ENCODE data around the gene HDAC7. TPM values are rescaled to one million over a fixed set of nuclear protein-coding genes. Genes with fewer than 3 reads are reported as not detected.

HDAC7 gene
- total RNA-seq, 5 donors from 2014 or later (not counting 1 experiment from before 2014, with no cell fraction given) = 142 to 192 (median 165) TPM

DNA sequence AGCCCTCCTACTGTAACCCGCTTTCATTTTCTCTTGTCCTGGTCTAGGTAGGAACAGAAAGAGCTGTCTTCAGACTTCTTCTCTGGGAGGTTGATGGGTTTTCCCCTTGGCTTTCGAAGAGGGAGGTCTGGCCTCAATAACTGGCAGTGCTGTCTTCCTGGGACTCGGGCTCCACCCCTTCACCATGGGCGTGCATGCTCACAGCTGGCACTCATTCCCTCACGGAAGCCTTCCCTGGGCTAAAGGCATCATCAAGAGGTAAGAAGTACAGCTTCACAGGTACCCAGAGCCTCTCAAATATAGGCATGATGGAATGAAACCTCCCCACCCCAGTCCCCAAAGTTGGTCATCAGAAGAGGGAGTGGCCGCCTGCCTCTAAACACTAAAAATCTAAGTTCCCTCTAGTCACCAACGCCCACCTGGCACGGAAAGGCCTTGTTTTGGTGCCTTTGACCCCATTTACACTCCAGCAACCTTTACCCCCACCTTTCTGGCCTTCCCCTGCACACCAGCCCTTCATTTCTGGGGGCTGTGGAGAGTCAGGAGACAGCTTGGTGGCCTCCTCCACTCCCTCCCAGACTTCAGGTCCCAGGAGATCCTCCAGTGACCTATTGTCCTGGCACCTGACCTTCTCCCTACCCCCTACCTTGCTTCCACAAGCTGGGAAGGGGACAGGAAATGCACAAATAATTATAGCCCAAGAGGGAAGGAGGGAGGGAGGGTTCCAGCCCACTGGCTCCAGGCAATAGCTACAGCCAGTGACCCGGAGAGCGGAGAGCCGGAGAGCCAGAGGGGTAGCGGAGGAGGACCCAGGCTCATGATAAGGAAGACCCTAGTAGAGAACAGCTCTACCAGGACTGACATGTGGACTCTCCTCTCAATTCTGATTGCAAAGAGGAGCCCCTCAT, 63.8 kb downstream of the HDAC7 start:
- H3K9me3 Mint-ChIP-seq = no peaks in the 10 kb centered on the region
- ATAC-seq (replicated peaks in 1 of 4) (no peak), DNase-seq (peak in 1 of 35 experiments; percentile 47)
- no peak overlapping the region for H3K4me3 ChIP-seq (ENCODE audit: control insufficient read depth in 1 of 2, extremely low read depth in 1 of 2, low read length in 1 of 2)
- H3K4me1 Mint-ChIP-seq = peaks cover 24 to 35% (median 24%) of the 10 kb centered on the region in 3 donors
- no peaks in the 10 kb centered on the region for H3K36me3 Mint-ChIP-seq
- H3K9me3 ChIP-seq = no peaks in the 10 kb centered on the region
- no peak overlapping the region for H3K27ac ChIP-seq (ENCODE audit: low read length)
- ChIA-PET CTCF (interaction anchor here (0.6 to 5.1 kb wide), 9 partner anchors 8 to 85 kb away, joined by 3 to 34 read pairs (median 3); no protein-coding TSS in a partner anchor), POLR2A (interaction anchor here in 1 of 2 donors (0.5 to 0.7 kb wide), 2 partner anchors 11 to 18 kb away, joined by 3 read pairs; no protein-coding TSS in a partner anchor)
- WGBS (ENCODE audit: insufficient coverage) = 94% methylated on average over 3 of the region's 12 CpGs
- no peaks in the 10 kb centered on the region for H3K36me3 ChIP-seq (ENCODE audit: control insufficient read depth in 2 of 2, extremely low read depth in 1 of 2, insufficient read depth in 1 of 2, low read length in 1 of 2)
- peaks cover 0 to 40% of the 10 kb centered on the region in 2 experiments for H3K4me1 ChIP-seq (ENCODE audit: control insufficient read depth in 1 of 2, extremely low read depth in 1 of 2, insufficient read depth in 2 of 2, low read length in 2 of 2)
- peak overlapping the region in 2 of 3 donors; percentile 3 to 14 for H3K4me3 Mint-ChIP-seq
- H3K27me3 ChIP-seq (replicated peaks in 1 of 2; ENCODE audit: control insufficient read depth in 2 of 2, extremely low read depth in 1 of 2, insufficient read depth in 2 of 2, low read length in 1 of 2) = peaks cover 0 to 10% of the 10 kb centered on the region in 2 experiments
- H3K27me3 Mint-ChIP-seq = no peaks in the 10 kb centered on the region
- H3K27ac Mint-ChIP-seq = peak overlapping the region; percentile 57 to 82

DNA sequence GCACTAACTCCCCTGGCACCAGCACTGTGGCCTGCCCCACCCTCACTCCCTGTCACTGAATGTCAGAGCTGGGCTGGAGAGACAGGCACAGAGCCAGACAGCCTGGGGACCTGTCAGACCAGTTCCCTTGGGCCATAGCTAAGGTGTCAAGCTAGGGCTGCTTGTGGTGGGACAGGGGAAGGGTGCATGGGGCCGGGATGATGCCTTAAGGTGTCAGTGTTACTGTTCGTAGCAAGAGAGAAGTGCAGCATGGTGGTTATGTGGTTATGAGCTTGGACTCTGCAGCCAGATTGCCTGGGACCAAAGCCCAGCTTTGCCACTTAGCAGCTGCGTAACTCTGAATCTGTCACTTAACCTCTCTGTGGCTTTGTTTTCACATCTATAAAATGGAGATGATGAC, 64.8 kb downstream of the HDAC7 start:
- no peaks in the 10 kb centered on the region for H3K9me3 ChIP-seq
- Mint-ChIP-seq H3K4me1 (peaks cover 17 to 34% (median 24%) of the 10 kb centered on the region in 3 donors), H3K27me3 (no peaks in the 10 kb centered on the region), H3K27ac (peak overlapping the region in 1 of 2 donors; percentile 82), H3K9me3 (no peaks in the 10 kb centered on the region), H3K4me3 (no peak overlapping the region), H3K36me3 (no peaks in the 10 kb centered on the region)
- ATAC-seq (replicated peaks in 1 of 4) (no peak), DNase-seq (no peak)
- ChIA-PET CTCF (interaction anchor here (0.7 to 5.1 kb wide), 5 partner anchors 11 to 24 kb away, joined by 3 to 34 read pairs (median 10); no protein-coding TSS in a partner anchor), POLR2A (no interaction called here)
- peaks cover 0 to 14% of the 10 kb centered on the region in 2 experiments for H3K27me3 ChIP-seq (replicated peaks in 1 of 2; ENCODE audit: control insufficient read depth in 2 of 2, extremely low read depth in 1 of 2, insufficient read depth in 2 of 2, low read length in 1 of 2)
- 80% methylated on average over 2 of the region's 3 CpGs for WGBS (ENCODE audit: insufficient coverage)
- H3K4me3 ChIP-seq (ENCODE audit: control insufficient read depth in 1 of 2, extremely low read depth in 1 of 2, low read length in 1 of 2) = no peak overlapping the region
- peaks cover 0 to 40% of the 10 kb centered on the region in 2 experiments for H3K4me1 ChIP-seq (ENCODE audit: control insufficient read depth in 1 of 2, extremely low read depth in 1 of 2, insufficient read depth in 2 of 2, low read length in 2 of 2)
- H3K36me3 ChIP-seq (ENCODE audit: control insufficient read depth in 2 of 2, extremely low read depth in 1 of 2, insufficient read depth in 1 of 2, low read length in 1 of 2) = no peaks in the 10 kb centered on the region
- no peak overlapping the region for H3K27ac ChIP-seq (ENCODE audit: low read length)

DNA sequence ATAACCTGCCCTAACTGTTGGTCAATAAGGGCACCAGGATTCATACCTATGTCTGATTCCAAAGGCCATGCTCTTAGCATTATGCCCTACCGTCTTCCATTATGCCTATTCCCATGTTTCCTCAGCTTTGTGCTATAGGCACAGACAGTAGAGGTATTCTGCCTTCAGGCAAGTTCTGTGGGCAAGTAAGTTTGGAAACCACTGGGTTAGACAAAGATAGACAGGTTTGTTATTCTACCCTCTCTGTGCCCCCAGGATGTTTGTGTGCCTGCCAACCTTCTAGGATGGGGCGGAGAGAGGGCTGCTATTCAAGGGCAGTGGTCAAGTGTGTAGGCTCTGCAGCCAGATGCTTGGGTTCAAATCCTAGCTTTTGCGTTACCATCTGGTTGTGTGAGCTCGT, 65.6 kb downstream of the HDAC7 start:
- no peak overlapping the region for H3K4me3 Mint-ChIP-seq
- peaks cover 0 to 12% of the 10 kb centered on the region in 2 experiments for H3K27me3 ChIP-seq (replicated peaks in 1 of 2; ENCODE audit: control insufficient read depth in 2 of 2, extremely low read depth in 1 of 2, insufficient read depth in 2 of 2, low read length in 1 of 2)
- no peak overlapping the region for H3K27ac ChIP-seq (ENCODE audit: low read length)
- H3K36me3 ChIP-seq (ENCODE audit: control insufficient read depth in 2 of 2, extremely low read depth in 1 of 2, insufficient read depth in 1 of 2, low read length in 1 of 2) = no peaks in the 10 kb centered on the region
- ChIA-PET POLR2A (no interaction called here), CTCF (interaction anchor here (0.7 to 5.1 kb wide), 2 partner anchors 12 to 14 kb away, joined by 4 to 30 read pairs; no protein-coding TSS in a partner anchor)
- H3K27ac Mint-ChIP-seq = no peak overlapping the region
- H3K4me1 ChIP-seq (ENCODE audit: control insufficient read depth in 1 of 2, extremely low read depth in 1 of 2, insufficient read depth in 2 of 2, low read length in 2 of 2) = peaks cover 0 to 33% of the 10 kb centered on the region in 2 experiments
- no peaks in the 10 kb centered on the region for H3K9me3 ChIP-seq
- no peaks in the 10 kb centered on the region for H3K9me3 Mint-ChIP-seq
- no peak overlapping the region for H3K4me3 ChIP-seq (ENCODE audit: control insufficient read depth in 1 of 2, extremely low read depth in 1 of 2, low read length in 1 of 2)
- peaks cover 17 to 31% (median 23%) of the 10 kb centered on the region in 3 donors for H3K4me1 Mint-ChIP-seq
- ATAC-seq (replicated peaks in 1 of 4) (no peak), DNase-seq (no peak)
- no peaks in the 10 kb centered on the region for H3K36me3 Mint-ChIP-seq
- no peaks in the 10 kb centered on the region for H3K27me3 Mint-ChIP-seq
- WGBS (ENCODE audit: insufficient coverage) = 90% methylated on average over 2 of the region's 4 CpGs

DNA sequence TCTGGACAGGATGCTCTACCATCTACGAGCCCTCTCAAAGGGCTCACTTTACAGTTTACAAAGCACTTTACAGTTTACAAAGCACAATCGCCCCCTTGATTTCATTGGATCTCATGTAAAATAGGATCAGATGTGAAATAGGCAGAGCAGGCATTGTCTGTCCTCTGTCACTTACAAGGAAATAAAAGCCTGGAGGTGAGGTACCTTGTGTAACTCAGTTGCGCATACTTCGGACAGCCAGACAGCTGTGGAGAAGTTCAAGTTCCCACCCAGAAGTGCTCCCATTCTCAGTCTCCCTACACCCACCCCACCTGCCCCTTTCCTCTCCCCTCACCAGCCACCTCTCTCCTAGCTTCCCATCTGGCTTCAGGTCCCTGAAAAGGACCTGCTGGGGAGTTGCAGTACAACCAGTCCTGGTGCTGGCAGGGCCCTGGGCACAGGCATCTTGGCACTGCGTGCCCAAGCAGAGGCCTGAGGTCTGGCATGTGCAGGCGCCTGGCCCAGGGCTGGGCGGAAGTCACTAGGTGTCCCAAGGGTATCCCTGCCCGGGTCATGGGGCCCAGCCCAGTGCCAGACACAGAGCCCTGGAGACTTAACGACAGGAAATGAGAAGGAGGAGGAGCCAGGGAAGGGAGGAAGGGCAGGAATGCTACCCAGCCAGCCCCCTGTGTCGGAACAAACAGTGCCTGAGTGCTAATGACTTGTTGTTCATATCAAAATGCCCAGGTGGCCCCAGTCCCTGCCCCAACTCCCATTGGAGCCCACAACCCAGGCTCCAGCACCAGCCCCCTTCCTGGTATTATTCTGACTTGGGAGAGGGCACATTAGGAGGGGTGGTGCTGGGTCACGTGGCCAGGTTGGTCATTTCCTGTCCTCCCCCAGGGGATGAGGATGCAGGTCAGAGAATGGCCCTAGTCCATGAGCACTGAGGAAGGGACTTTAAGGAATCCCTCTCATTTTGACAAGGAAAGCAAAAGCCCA, 66.4 kb downstream of the HDAC7 start:
- H3K36me3 Mint-ChIP-seq = no peaks in the 10 kb centered on the region

DNA sequence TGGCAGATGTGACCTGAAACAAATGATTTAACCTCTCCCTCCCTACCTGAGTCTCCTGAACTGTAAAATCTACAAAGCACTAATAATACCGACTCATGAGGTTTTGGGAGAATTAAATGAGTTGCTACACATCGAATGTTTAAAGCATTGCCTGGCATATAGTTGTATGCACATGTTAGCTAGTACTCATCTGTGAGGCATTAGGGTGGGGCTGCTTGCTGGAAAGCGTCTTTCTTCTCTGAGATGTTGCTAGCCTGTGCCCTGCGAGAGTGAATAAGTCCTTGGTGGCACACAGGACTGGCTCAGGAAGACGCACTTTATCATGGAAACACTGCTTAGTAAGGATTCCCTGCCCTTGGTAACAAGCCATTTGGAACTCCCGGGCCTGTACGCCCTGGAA, 67.2 kb downstream of the HDAC7 start:
- no peaks in the 10 kb centered on the region for H3K27me3 Mint-ChIP-seq
- POLR2A ChIA-PET = no interaction called here
- H3K27me3 ChIP-seq (replicated peaks in 1 of 2; ENCODE audit: control insufficient read depth in 2 of 2, extremely low read depth in 1 of 2, insufficient read depth in 2 of 2, low read length in 1 of 2) = peaks cover 0 to 20% of the 10 kb centered on the region in 2 experiments
- H3K36me3 Mint-ChIP-seq = no peaks in the 10 kb centered on the region
- CTCF ChIA-PET = no interaction called here
- H3K4me1 Mint-ChIP-seq = peaks cover 12 to 23% (median 15%) of the 10 kb centered on the region in 3 donors
- no peak overlapping the region for H3K27ac ChIP-seq (ENCODE audit: low read length)
- H3K36me3 ChIP-seq (ENCODE audit: control insufficient read depth in 2 of 2, extremely low read depth in 1 of 2, insufficient read depth in 1 of 2, low read length in 1 of 2) = no peaks in the 10 kb centered on the region
- WGBS (ENCODE audit: insufficient coverage) = 87% methylated on average over 7 of the region's 7 CpGs
- ATAC-seq (replicated peaks in 1 of 4) (no peak), DNase-seq (no peak)
- H3K4me1 ChIP-seq (ENCODE audit: control insufficient read depth in 1 of 2, extremely low read depth in 1 of 2, insufficient read depth in 2 of 2, low read length in 2 of 2) = peaks cover 0 to 17% of the 10 kb centered on the region in 2 experiments
- H3K9me3 Mint-ChIP-seq = no peaks in the 10 kb centered on the region
- H3K9me3 ChIP-seq = no peaks in the 10 kb centered on the region
- H3K27ac Mint-ChIP-seq = no peak overlapping the region
- no peak overlapping the region for H3K4me3 ChIP-seq (ENCODE audit: control insufficient read depth in 1 of 2, extremely low read depth in 1 of 2, low read length in 1 of 2)
- H3K4me3 Mint-ChIP-seq = no peak overlapping the region

More for the DNA sequence above, 66.4 kb downstream of the HDAC7 start:
- Histone ChIP-seq H3K9me3 (no peaks in the 10 kb centered on the region), H3K4me1 (ENCODE audit: control insufficient read depth in 1 of 2, extremely low read depth in 1 of 2, insufficient read depth in 2 of 2, low read length in 2 of 2) (peaks cover 0 to 25% of the 10 kb centered on the region in 2 experiments), H3K36me3 (ENCODE audit: control insufficient read depth in 2 of 2, extremely low read depth in 1 of 2, insufficient read depth in 1 of 2, low read length in 1 of 2) (no peaks in the 10 kb centered on the region), H3K27ac (ENCODE audit: low read length) (no peak overlapping the region), H3K4me3 (ENCODE audit: control insufficient read depth in 1 of 2, extremely low read depth in 1 of 2, low read length in 1 of 2) (no peak overlapping the region), H3K27me3 (replicated peaks in 1 of 2; ENCODE audit: control insufficient read depth in 2 of 2, extremely low read depth in 1 of 2, insufficient read depth in 2 of 2, low read length in 1 of 2) (peaks cover 0 to 14% of the 10 kb centered on the region in 2 experiments)
- Mint-ChIP-seq H3K4me3 (no peak overlapping the region), H3K9me3 (no peaks in the 10 kb centered on the region), H3K27ac (no peak overlapping the region), H3K4me1 (peaks cover 16 to 26% (median 21%) of the 10 kb centered on the region in 3 donors), H3K27me3 (no peaks in the 10 kb centered on the region)
- CTCF ChIA-PET = interaction anchor here (0.7 kb wide), 2 partner anchors 11 to 1265 kb away, joined by 3 to 4 read pairs; no protein-coding TSS in a partner anchor
- POLR2A ChIA-PET = no interaction called here
- WGBS (ENCODE audit: insufficient coverage) = 80% methylated on average over 6 of the region's 11 CpGs
- ATAC-seq (replicated peaks in 1 of 4) = no peak
- DNase-seq = no peak

DNA sequence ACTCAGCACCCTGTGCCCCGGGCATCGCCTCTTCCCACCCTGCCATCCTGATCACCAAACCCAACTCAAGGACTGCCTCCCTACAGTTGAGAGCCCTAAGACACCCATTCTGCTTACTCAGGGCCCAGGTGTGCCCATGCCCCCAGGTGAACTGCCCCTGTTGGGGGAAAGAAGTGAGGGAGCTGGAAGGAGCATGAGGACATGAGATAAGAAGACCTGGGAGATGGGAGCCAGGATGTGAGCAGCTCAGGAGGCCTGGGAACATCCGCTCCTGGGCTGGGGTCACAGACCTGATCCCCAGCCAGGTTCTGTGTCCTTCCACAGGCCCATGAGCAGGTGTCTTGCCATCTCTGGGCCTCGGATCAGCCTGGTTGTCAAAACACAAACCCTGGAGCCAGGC, 67.6 kb downstream of the HDAC7 start:
- no peak overlapping the region for H3K27ac ChIP-seq (ENCODE audit: low read length)
- H3K36me3 ChIP-seq (ENCODE audit: control insufficient read depth in 2 of 2, extremely low read depth in 1 of 2, insufficient read depth in 1 of 2, low read length in 1 of 2) = no peaks in the 10 kb centered on the region
- no peaks in the 10 kb centered on the region for H3K9me3 ChIP-seq
- Mint-ChIP-seq H3K27ac (no peak overlapping the region), H3K4me3 (no peak overlapping the region), H3K4me1 (peaks cover 11 to 20% (median 12%) of the 10 kb centered on the region in 3 donors), H3K27me3 (no peaks in the 10 kb centered on the region), H3K9me3 (no peaks in the 10 kb centered on the region), H3K36me3 (no peaks in the 10 kb centered on the region)
- ChIA-PET CTCF (no interaction called here), POLR2A (no interaction called here)
- 92% methylated on average over 3 of the region's 4 CpGs for WGBS (ENCODE audit: insufficient coverage)
- no peak for ATAC-seq (replicated peaks in 1 of 4)
- H3K4me3 ChIP-seq (ENCODE audit: control insufficient read depth in 1 of 2, extremely low read depth in 1 of 2, low read length in 1 of 2) = no peak overlapping the region
- H3K27me3 ChIP-seq (replicated peaks in 1 of 2; ENCODE audit: control insufficient read depth in 2 of 2, extremely low read depth in 1 of 2, insufficient read depth in 2 of 2, low read length in 1 of 2) = peaks cover 0 to 23% of the 10 kb centered on the region in 2 experiments
- peaks cover 0 to 15% of the 10 kb centered on the region in 2 experiments for H3K4me1 ChIP-seq (ENCODE audit: control insufficient read depth in 1 of 2, extremely low read depth in 1 of 2, insufficient read depth in 2 of 2, low read length in 2 of 2)
- DNase-seq = no peak
